22Rv1 (cell line): Measurements from ENCODE around the gene RGS6.

ENCODE experiments used
- ZFX ChIP-seq: fragments of 450-650 bp; IDR thresholded peaks from 2 replicates; pipeline ENCODE4 v1.6.1; 2017; ENCODE audit warnings: antibody characterized with exemption, borderline replicate concordance
- TF ChIP-seq, protein P1 (sequence below): fragments of 450-650 bp; IDR thresholded peaks from 2 replicates; pipeline ENCODE4 v1.5.1; 2017; ENCODE audit warnings: mild to moderate bottlenecking

DNA sequence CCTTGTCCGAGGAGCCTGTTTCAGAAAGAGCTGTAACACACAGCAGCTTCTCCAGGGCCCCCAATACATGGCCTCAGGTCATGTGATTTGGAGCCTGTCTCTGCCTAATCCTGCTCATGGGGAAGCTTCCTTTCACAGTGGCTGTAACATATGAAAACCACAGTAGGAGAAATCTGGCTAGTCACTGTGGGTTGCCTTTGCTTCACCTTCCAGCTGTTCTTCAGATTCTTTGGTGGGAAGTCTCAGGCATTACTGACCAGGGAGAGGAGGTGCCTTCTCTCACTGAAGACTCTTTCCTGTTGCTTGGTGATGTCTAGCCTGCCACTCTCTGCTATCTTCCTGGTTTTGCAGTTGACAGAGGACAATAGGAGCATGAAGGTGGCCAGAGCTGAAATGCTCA lies 611.1 kb downstream of the RGS6 start:
- TF ChIP-seq, protein P1, sequence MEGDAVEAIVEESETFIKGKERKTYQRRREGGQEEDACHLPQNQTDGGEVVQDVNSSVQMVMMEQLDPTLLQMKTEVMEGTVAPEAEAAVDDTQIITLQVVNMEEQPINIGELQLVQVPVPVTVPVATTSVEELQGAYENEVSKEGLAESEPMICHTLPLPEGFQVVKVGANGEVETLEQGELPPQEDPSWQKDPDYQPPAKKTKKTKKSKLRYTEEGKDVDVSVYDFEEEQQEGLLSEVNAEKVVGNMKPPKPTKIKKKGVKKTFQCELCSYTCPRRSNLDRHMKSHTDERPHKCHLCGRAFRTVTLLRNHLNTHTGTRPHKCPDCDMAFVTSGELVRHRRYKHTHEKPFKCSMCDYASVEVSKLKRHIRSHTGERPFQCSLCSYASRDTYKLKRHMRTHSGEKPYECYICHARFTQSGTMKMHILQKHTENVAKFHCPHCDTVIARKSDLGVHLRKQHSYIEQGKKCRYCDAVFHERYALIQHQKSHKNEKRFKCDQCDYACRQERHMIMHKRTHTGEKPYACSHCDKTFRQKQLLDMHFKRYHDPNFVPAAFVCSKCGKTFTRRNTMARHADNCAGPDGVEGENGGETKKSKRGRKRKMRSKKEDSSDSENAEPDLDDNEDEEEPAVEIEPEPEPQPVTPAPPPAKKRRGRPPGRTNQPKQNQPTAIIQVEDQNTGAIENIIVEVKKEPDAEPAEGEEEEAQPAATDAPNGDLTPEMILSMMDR: no peak
- no peak for TF ChIP-seq ZFX
